ENCODE data around the gene THAP8.
"Not testable (repeated sequence)": the region's sequence is repeated elsewhere in the genome, so short reads cannot be mapped to it uniquely, and the experiment has no call there.

Gene THAP8

DNA sequence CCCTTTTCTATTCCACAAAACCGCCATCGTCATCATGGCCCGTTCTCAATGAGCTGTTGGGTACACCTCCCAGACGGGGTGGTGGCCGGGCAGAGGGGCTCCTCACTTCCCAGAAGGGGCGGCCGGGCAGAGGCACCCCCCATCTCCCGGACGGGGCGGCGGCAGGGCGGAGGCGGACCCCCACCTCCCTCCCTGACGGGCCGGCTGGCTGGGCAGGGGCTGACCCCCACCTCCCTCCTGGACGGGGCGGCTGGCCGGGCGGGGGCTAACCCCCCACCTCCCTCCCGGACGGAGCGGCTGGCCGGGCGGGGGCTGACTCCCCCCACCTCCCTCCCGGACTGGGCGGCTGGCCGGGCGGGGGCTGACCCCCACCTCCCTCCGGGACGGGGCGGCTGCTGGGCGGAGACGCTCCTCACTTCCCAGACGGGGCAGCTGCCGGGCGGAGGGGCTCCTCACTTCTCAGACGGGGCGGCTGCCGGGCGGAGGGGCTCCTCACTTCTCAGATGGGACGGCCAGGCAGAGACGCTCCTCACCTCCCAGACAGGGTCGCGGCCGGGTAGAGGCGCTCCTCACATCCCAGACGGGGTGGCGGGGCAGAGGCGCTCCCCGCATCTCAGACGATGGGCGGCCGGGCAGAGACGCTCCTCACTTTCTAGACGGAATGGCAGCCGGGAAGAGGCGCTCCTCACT lies 14.9 kb upstream of the THAP8 start:
- not testable (repeated sequence) for DNase-seq (ENCODE audit: low read depth)

DNA sequence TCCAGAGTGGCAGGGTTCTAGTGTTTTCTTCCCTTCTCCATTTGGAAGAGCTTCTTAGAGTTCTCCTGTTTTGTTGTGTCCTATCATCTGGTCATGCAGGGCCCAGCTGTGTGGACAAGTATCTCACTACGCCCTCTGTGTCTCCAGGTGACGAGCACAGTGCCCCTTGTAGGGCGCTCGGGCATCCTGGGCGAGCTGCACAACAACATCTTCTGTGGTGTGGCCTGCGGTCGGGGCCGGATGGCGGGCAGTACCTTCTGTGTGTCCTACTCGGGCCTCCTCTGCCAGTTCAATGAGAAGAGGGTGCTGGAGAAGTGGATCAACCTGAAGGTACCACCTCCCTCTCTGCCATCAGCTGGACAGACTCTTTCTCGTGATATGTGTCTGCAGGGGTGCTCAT lies 13.6 kb upstream of the THAP8 start:
- DNase-seq (ENCODE audit: low read depth): no peak

DNA sequence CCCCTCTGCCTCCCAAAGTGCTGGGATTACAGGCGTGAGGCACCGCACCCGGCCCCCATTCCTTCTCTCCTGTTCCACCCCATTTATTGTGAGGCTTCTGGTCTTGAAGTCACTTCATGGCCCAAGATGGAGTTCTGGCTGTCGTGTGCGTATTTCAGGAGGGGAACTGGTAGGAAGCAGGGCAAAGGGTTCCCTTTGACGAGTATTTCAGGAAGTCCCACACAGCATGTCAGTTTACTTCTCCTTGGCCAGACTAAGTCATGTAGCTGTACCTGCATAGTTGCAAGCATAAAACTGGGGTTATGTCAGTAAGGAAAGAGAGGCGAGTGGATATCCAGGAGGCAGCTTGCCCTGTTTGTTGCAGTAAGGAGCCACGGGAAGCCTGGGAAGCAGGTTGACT lies 10.7 kb upstream of the THAP8 start:
- DNase-seq (ENCODE audit: low read depth): no peak

DNA sequence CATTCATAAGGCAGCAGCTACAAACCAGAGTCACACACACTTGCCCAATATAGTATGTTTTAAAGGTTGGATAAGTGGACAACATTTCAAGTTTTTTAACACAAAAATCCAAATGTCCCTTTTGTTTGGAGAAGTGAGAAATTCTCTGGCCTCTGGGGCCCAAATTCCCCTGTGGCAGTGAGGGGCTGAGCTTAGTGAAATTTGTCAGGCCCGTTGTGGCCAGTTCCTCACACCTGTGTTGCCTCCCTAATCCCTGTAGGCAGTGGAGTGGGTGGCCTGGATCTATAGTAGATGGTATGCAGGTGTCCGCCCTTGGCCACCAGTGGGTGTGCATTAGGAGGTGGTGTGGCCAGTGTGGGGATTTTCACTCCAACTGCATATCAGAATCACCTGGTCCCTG lies 7.3 kb upstream of the THAP8 start:
- no peak for DNase-seq (ENCODE audit: low read depth)

DNA sequence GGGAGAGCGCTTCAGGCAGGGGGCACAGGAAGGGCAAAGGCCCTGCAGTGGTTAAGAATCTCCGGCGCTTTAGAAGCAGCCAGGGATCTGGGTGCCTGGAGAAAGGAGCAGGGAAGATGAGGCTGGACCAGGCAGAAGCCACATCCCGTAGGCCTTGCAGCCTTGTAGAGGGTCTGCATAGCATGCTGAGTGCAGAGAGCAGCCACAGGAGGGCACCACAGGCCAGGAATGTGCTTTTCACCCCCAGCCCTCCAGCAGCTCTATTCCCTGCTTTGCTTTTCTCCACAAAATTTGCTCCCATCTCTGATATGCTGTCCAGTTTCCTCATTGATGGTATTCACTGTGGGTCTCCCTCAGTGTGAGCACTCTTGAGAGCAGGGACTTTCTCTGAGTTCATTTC lies 6.3 kb upstream of the THAP8 start:
- DNase-seq (ENCODE audit: low read depth): peak; percentile 61

DNA sequence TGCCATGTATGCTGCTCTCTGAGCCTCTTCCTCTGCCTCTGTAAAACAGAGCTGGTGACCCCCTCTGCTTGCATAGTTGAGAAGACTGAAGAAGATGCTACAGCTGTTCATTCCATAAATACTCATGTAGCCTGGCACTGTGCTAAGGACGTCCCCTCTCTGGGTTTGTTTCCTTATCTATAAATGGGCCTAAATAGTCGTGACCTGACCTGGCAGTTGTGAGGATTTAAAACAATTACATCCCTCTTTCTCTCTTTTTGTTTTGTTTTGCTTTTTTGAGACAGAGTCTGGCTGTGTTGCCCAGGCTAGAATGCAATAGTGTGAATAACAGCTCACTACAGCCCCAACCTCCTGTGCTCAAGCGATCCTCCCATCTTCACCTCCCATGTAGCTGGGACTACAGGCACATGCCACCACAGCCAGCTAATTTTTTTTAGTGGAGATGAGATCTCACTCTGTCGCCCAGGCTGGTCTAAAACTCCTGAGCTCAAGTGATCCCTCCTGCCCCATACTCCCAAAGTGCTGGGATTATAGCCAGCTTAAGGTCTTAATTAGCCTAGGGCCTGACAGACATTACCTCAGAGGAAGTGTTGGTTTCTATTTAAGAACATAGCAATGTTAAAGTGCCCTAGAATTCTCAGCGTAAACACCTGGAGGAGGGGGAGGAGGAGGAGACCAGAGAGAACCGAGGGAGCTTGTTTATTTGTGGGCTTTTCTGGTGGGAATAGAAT lies 5.3 kb upstream of the THAP8 start:
- no peak for DNase-seq (ENCODE audit: low read depth)

DNA sequence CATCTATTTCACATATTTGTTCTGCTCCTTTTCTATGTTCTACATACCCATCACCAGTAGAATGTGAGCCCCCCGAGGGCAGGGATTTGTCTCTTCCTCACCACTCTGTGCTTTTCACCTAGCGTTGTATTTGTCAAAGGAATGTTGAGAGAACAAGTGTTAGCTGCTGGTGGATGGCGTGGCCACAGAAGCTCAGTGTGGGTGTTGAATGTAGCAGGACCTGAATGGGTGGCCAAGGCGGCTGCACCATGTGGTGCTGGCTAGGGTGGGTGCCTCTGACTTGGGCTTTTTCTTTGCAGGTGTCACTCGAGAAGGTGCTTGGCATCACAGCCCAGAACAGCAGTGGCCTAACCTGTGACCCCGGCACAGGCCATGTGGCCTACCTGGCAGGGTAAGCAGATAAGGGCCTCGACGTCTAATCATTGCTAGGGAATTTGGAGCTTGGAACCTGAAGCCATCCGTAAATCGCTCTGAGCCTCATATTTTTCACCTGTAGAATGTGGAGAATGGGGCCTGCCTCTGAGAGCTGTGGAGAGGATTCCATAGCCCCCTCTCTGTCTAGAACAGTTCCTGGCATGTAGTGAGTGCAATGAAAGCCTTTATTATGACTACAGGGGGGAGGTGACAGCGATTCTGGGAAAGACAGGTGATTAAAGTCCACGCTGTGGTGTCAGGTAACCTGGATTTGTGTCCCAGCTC lies 4.5 kb upstream of the THAP8 start:
- no peak for DNase-seq (ENCODE audit: low read depth)

DNA sequence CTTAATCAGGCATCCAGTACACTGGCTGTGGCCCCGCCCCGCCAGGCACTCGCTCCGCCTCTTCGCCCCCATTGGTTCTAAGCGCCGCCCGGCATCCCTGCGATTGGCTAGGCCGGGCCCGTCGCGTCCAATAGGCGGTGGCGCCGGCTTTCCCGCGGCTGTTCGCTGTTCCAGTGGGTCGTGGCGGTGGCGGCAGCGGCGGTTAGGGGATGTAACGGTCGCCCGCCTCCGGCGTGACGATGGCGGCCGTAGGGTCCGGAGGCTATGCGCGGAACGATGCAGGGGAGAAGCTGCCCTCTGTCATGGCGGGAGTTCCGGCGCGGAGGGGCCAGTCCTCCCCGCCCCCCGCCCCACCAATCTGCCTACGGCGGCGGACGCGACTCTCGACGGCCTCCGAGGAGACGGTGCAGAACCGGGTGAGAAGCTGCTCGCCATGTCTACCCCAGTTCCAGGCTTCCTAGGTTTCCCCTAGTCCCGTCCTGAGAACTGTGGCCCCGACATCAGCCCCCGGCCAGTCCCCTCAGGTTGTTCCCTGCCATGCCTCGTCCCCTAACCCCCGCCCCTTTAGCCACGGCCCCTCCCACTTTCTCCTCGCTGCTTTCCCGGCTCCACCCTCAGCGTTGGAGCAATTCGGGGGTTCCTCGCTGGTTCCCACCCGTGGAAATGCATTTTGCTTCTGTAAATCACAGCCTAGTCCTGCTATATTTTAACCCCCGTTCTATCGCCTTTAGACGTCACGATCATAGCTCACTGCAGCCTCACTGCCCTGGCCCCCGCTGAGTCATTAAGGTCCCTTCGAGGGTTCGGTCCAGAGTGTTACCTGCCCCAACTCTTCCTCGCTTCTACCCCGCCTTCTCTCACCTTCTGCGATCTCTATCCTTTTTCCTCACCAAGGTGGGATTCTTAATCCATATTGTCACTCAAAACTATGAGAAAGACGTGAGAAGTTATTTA lies 925 bp upstream of the THAP8 start, which contains the start of gene WDR62:
TSS of gene WDR62 (plus strand) at position 165 of the 954 bp plus-strand sequence. CDS start at position 240, 75 bp downstream.
- peak; percentile 92 for DNase-seq (ENCODE audit: low read depth)

DNA sequence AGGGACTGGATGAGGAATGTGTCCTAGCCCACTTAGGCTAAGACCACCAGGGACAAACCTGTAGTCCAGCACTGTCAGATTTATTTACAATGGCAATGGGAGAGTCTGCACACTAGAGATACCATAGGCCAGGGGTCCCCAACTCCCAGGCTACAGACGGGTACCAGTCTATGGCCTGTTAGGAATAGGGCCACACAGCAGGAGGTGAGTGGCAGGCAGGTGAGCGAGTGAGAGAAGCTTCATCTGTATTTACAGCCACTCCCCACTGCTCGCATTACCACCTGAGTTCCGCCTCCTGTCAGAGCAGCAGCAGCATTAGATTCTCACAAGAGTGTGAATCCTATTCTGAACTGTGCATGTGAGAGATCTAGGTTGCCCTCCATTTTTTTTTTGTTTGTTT lies 2.4 kb downstream of the THAP8 start:
- no peak for DNase-seq (ENCODE audit: low read depth)

DNA sequence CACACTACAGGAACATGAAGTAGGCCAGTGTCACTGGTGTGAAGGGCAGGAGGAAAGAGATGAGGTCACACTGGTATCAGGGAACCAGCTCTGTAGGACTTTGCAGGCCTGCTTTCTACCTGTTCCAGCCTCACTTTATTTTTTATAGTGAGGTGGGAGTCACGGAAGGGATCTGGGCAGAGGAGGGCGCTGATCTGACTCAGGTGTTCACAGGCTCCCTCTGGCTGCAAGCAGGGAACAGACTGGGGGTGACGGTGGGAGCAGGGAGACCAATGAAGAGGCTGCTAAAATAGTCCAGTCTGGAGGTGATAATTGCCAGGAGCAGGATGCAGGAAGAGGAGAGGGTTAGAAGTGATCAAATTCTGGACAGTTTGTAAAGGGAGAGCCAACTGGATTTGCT lies 2.8 kb downstream of the THAP8 start:
- DNase-seq (ENCODE audit: low read depth): peak; percentile 8

DNA sequence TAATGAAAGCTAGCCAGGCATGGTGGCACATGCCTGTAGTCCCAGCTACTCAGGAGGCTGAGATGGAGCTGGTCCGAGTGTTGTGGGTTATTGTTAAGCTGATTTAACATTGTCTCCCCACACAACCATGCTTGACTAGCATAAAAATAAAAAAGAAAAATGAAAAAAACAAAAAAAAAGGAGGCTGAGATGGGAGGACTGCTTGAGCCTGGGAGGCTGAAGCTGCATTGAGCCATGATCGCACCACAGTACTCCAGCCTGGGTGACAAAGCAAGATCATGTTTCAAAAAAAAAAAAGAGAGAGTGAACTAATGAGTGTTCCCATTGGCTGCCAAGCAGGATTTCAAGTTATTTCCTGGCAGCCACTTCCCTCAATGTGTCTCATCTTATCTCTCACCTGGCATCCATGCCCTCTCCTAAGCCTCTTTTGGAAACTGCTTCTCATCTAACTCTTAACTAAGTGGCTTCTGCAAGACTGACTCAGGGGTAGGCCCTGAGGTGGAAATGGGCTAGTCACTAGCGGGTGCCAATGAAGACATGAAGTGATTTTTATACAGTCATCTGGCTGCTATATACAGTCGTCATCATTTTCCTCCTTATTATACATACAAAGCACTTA lies 4.9 kb downstream of the THAP8 start:
- peak; percentile 15 for DNase-seq (ENCODE audit: low read depth)

DNA sequence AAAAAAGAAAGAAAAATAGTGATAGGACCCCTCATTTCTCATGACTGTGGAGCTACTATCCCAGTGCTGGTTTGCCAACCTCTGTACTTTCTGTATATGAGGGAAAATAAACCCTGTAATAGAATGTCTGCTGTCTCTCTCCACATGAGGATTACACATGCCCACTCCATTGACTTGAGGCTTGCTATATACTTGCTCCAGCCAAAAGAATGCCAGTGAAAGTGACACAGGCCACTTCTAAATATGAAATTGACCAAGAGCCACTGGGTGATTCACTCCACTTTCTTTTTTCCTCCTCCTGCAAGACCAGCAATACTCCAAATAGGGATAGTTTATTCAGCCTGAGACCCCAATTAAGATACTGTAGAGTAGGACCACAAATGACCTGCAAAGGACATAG lies 6.2 kb downstream of the THAP8 start:
- peak; percentile 10 for DNase-seq (ENCODE audit: low read depth)

DNA sequence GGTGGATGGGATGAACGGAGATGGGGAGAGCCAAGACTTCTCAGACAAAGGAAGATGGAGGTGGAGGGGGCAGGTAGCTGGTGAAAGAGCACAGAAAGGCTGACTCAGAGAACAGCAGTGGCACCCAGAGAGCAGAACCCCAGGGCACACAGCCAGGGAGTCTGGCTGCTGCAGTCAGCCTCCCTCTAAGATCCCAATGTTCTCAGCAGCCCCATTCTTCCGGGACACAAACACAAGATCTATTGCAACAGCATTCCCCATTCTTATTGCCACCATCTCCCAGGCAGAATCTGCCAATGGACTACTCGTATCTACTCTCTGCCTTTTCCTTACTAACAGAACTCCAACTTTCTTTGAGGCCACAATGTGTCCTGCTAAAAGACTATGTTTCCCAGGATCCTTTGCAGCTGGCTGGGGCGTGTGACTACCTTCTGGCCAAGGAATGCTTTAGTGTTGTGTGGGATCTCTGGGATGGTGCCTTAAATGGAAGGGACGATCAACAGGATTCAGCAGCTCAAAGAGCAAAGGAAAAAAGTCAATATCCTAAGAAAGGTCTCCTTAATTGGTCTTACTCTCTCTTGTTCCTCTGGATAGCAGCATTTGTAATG lies 7.5 kb downstream of the THAP8 start:
- DNase-seq (ENCODE audit: low read depth): peak; percentile 20

DNA sequence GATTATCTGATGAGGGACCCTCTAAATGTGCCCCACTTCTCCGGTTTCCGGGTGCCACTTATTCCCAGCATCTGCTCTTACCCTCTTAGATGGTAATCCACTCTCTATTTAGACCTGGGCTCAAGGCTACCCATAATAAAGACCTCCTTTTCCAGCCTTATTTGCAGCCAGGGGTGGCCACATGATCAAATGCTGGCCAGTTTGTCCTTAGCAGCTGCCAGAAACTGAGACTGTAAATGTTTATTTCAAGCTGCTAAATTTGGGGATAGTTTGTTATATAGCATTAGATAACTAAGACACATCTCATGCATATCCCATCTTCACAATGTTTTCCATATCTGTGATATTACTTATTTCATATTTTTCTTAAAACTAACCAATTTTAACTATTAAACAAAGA lies 10.1 kb downstream of the THAP8 start:
- no peak for DNase-seq (ENCODE audit: low read depth)

DNA sequence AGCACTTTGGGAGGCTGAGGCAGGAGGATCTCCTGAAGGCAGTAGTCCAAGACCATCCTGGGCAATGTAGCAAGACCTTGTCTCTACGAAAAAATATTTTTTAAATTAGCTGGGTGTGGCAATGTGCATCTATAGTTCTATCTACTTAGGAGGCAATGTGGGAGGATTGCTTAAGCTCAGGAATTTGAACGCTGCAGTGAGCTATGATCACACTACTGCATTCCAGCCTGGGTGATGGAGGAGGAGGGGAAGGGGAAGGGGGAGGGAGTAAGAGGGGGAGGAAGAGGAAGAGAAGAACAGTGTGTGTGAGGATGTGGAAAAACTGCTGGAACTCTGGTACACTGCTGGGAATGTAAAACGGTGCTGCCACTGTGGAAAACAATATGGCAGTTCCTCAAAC lies 12.3 kb downstream of the THAP8 start:
- DNase-seq (ENCODE audit: low read depth): peak; percentile 94

DNA sequence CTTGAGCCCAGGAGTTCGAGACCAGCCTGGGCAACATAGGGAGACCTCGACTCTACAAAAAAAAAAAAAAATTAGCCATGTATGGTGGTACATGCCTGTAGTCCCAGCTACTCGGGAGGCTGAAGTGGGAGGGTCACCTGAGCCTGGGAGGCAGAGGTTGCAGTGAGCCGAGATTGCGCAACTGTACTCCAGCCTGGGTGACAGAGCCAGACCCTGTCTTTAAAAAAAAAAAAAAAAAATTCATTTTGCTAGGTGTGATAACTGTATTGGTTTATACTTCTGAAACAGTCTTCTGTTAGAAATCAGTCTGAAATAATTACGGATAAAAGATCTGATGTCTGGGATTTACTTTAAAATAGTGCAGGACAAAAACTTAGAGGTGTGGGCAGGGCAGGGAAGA lies 13.0 kb downstream of the THAP8 start:
- DNase-seq (ENCODE audit: low read depth): not testable (repeated sequence)

DNA sequence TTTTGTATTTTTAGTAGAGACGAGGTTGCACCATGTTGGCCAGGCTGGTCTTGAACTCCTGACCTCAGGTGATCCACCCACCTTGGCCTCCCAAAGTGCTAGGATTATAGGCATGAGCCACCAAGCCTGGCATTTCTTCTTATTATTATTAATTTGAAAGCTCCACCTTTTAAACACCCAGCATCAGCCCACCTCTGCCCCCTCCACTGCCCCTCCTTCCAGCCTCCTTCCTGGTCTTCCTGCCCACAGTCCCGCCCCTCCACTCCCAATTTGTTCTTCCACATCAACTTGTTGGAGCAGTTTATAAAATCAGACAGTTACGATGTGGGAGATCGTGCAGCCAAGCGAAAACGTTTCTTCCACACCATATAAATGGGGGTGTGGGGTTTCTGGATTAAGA lies 13.6 kb downstream of the THAP8 start:
- DNase-seq (ENCODE audit: low read depth): no peak

DNA sequence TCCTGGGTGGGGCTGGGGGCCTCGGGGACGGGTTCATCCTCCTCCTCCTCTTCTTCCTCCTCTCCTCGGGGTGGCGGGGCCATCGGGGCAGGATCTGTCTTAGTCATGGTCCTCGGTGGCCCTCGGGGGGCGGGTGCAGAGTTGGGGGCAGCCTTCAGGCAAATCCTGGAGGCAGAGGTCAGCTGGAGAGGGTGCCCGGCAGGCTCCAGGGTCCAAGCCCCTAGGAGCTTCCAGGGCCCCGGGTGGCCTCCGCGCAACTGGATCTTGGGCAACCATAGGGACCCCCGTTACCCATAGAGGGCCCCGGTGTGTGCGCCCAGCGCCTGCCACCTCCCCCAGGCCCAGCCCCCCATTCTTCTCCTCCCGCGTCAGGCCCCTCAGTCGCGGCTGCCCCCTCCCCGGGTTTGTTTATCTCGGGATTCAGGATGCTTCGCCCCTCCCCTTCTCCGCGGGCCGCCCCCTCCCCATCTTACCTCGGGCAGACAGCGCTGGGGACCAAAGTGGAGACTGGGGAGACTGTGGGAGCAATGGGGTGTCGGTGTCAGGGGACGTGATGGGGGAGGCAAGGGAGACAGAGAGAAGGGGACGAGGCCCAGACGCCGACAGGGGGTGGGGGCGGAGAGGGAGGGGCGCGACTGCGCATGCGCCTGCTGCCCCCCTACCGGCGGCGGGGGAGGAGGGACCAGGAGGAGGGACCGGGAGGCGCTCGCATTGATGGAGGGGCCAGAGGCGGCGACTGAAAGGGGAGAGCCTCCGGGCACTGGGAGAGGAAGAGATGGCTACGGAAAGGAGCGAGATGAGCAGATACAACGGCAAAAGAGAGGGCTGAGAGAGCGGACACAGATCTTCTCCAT lies 21.6 kb downstream of the THAP8 start, which contains the start of gene CLIP3:
TSS of gene CLIP3 (minus strand) at position 623 of the 854 bp plus-strand sequence. CDS start at position 107, 516 bp downstream.
- peak; percentile 83 for DNase-seq (ENCODE audit: low read depth)

DNA sequence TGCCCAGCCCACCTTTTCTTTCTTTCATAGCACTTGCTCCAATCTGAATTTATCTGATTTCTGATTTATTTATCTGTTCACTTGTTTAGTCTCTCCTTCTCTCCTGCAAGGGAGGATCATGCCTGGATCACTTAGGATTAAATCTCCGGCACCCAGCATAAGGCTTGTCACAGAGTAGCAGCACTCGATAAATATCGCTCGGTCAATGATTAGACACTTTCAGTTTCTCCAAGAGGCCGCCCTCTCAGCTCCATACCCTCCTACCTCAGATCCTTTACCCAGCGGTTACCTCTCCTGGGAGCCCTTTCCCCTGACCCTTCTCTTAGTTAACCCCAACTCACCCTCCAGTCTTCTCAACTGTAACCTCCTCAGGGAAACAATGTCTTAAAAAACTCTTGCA lies 22.8 kb downstream of the THAP8 start:
- DNase-seq (ENCODE audit: low read depth): no peak

Data from EH (cell line).